GM12874 (cell line): Measurements from ENCODE around the gene EMP3.

Experiments used
- TF ChIP-seq, protein P1 (sequence below): IDR thresholded peaks from 2 replicates; pipeline ENCODE4 v1.5.1; 2011; ENCODE audit warnings: low read depth, mild to moderate bottlenecking, control low read depth, low read length, moderate library complexity; ENCODE audit not compliant: insufficient read depth

The EMP3 gene

DNA sequence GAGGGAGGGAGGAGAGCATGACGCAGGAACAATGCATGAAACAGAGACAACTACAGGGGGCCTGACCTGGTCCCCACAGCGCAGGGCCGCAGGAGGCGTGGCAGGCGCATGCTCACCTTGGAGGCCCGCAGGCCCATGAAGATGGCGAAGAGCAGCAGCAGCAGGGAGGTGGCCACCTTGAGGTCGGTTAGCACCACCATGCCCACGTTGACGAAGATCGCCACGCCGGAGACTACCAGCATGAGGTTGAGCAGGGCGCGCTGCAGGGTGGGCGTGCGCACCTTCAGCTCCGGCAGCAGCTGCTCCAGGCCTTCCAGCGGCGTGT, 17.0 kb downstream of the EMP3 start:
- TF ChIP-seq, protein P1, sequence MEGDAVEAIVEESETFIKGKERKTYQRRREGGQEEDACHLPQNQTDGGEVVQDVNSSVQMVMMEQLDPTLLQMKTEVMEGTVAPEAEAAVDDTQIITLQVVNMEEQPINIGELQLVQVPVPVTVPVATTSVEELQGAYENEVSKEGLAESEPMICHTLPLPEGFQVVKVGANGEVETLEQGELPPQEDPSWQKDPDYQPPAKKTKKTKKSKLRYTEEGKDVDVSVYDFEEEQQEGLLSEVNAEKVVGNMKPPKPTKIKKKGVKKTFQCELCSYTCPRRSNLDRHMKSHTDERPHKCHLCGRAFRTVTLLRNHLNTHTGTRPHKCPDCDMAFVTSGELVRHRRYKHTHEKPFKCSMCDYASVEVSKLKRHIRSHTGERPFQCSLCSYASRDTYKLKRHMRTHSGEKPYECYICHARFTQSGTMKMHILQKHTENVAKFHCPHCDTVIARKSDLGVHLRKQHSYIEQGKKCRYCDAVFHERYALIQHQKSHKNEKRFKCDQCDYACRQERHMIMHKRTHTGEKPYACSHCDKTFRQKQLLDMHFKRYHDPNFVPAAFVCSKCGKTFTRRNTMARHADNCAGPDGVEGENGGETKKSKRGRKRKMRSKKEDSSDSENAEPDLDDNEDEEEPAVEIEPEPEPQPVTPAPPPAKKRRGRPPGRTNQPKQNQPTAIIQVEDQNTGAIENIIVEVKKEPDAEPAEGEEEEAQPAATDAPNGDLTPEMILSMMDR = no peak

DNA sequence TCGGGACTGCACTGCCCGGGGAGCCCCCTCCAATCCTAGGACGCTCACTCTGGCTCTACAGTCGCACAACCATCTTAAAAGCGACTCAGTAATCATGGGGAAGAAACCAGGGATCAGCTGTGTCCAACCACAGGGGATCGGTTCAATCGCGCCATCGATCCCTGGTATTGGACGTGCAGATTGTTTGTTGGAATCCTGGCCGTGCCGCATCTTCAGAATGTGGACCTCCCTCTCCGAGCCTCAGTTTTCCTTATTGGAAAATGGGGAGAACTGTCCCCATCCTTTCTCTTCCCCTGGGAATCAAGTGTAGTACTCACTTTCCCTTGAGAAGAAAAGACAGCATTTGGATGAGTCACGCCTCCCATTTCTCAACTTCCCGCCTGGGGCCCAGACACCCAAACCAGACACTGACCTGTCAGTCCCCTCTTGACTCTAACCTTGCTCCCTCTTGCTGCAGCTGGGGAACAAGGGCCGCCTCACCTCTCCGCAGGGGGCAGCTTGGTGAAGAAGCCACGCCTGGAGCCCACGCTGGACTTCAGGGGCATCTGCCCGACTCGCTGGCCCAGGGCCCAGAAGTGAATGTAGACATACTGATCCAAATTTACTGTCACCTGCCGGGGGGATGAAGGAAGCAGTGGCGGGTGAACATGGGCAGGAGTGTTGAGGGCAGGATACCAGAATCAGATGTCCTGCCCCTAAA, 17.6 kb downstream of the EMP3 start:
- TF ChIP-seq, protein P1 = no peak

DNA sequence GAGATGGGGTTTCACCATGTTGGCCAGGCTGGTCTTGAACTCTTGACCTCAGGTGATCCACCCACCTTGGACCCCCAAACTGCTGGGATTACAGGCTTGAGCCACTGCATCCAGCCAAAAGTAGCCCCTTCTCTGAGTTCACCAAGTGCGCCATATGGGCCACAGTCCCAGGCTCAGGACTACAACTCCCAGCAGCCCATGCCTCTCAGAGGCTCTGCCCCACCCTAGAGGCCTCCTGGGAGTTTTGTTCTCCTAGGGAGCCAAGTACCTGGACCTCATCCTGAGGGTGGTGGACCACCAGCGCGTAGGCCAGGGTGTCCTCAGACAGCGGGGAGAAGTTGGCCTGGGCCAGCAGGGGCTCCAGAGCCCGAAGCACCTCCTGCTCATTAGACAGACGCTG, 19.5 kb downstream of the EMP3 start:
- TF ChIP-seq, protein P1 = no peak

DNA sequence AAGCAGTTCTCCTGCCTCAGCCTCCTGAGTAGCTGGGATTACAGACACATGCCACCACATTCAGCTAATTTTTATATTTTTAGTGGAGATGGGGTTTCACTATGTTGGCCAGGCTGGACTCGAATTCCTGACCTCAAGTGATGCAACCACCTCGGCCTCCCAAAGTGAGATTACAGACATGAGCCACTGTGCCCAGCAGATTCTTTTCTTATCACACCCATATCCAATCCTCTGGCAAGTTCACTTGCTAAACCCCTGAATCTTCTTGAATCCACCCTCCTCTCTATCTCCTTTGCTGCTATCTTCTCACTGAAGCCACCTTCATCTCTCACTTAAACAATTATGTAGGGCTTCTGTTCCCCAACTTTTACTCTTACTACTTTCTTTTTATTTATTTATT, 20.8 kb downstream of the EMP3 start:
- TF ChIP-seq, protein P1 = no peak

DNA sequence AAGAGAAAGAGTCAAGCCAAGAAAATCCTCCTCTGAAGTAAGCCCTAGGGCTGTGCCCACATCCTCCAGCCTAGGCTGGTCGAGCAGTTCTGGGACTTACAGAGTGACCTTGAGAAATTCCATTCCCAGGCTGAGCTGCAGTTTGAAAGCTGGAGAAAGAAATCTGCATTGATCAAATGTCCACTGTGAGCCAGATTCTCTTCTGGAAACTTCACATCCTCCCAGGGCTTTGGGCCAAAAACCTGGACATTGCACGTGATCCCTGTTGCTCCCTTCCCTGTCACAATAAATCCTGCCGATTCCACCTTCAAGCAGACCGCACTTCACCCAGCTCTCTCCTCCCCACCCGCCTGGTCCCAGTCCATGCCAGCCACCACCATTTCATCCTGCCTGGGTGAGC, 22.7 kb downstream of the EMP3 start:
- TF ChIP-seq, protein P1 = no peak

DNA sequence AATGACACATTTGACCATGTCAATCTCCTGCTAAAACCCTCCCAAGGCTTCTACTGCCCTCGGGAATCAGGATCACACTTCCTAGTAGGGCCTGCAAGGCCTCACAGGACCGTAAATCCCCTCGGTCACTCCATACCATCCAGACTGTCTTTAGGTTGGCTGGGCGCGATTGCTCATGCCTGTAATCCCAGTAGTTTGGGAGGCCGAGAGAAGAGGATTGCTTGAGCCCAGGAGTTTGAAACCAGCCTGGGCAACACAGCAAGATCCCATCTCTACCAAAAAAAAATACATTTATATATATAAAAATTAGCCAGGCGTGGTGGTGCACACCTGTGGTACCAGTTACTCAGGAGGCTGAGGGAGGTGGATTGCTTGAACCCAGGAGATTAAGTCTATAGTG, 23.4 kb downstream of the EMP3 start:
- TF ChIP-seq, protein P1 = no peak

DNA sequence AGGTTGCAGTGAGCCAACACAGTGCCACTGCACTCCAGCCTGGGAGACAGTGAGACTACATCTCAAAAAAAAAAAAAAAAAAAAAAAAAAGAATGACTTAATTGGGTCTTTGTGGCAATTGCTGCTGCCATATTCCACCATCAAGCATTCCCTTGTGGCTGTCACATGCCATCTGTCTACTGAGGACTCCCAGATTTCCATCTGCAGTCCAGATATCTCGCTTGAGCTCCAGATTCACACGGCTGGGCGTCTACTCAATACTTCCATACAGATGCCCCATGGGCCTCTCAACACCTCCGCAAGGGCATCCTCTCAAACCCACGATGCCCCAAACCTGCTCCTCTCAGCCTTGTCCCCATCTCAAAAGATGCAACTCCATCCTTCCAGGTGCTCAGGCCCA, 25.5 kb downstream of the EMP3 start:
- TF ChIP-seq, protein P1 = no peak
